SIG-M5 treated with dmso at 0.1 percent for 504 hours (cell line): ENCODE results near the gene ADAMTSL2.

Experiments
- DNase-seq: peaks from one replicate; lab custom pipeline; 2025; ENCODE audit not compliant: unreplicated experiment; lab: John Stamatoyannopoulos, UW

ADAMTSL2 gene

DNA sequence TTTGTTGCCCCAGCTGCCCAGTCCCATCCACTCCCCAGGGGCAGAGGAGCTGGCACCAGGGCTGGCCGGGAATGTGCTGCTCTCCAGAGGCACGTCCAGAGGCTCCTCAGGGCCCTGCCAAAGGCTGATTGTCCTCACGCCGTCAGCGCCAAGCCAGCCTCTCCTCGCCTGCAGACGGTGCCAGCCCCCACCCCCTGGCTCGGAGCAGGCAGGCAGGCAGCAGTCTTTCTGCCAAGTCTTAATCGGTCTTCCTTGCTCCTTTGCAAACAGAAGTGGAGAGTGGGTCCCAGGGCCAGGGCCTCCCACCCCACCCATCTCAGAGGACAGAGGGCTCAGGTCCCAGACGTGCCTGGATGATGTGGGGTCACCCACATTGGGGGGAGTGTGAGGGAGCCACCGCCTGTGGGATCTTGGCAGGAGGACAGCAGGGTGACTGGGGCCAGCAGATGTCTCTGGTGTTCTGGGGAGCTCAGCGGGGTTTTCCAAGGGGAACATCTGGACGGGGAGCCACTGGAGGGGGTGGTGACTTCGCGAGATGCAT is 38.4 kb downstream of the ADAMTSL2 start:
- DNase-seq = no peak

GRCh38 chr9:133573791-133574515 is 39.4 kb downstream of the ADAMTSL2 start:
- no peak for DNase-seq

- no peak for DNase-seq
Observed at GRCh38 chr9:133574771-133575170, 40.3 kb downstream of the ADAMTSL2 start.

GRCh38 chr9:133575186-133576030 is 40.9 kb downstream of the ADAMTSL2 start:
- no peak for DNase-seq

GRCh38 chr9:133576031-133576874 is 41.7 kb downstream of the ADAMTSL2 start:
- no peak for DNase-seq

GRCh38 chr9:133576875-133577736 is 42.6 kb downstream of the ADAMTSL2 start:
- DNase-seq = no peak

- DNase-seq = no peak
Observed at GRCh38 chr9:133577737-133578112, 43.2 kb downstream of the ADAMTSL2 start.

GRCh38 chr9:133578524-133579441 is 44.3 kb downstream of the ADAMTSL2 start:
- no peak for DNase-seq

- DNase-seq = no peak
Observed at GRCh38 chr9:133579601-133580418, 45.3 kb downstream of the ADAMTSL2 start.

DNA sequence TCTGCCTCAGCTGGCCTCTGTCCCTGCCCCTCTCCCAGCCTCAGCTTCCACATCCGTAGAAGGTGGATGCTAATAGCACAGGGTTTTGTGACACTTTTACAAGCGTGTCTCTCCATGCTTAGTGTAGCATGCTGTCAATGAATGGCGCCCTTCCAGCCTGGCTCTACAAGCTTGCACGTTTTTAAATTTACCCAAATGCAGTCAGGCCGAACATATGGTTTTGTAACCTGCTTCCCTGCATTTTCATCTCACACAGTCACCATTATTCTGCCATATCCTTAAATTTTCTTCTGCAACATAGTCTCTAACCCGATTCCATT is 45.9 kb downstream of the ADAMTSL2 start:
- no peak for DNase-seq

GRCh38 chr9:133581011-133581410 is 46.5 kb downstream of the ADAMTSL2 start:
- no peak for DNase-seq

- no peak for DNase-seq
Observed at GRCh38 chr9:133581513-133582343, 47.2 kb downstream of the ADAMTSL2 start.

DNA sequence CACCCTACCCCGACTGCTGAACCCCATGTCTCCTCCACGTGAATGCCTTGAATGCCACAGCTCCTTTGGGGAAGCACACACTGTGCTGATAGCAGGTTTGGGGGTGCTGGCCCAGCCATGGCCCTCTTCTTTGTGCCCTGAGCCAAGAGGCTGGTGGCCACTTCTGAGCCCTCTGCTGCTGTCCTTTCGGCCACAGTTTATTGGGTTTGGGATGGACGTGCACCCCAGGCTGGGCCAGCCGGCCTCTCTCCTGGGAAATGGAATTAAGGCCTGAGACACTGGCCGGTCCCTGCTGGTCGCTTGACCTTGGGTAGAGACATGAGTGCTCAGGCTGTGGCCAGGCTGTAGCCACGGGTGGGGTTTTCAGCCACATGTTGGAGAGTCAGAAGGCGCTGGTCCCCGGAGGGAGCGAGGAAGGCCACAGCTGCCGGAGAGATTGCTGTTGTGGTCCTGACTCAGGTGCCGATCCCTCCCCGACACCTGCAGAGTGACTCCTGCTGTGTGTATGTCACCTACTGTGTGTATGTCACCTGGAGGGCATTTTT is 48.1 kb downstream of the ADAMTSL2 start:
- DNase-seq = no peak

GRCh38 chr9:133583111-133583510 is 48.6 kb downstream of the ADAMTSL2 start:
- no peak for DNase-seq

DNA sequence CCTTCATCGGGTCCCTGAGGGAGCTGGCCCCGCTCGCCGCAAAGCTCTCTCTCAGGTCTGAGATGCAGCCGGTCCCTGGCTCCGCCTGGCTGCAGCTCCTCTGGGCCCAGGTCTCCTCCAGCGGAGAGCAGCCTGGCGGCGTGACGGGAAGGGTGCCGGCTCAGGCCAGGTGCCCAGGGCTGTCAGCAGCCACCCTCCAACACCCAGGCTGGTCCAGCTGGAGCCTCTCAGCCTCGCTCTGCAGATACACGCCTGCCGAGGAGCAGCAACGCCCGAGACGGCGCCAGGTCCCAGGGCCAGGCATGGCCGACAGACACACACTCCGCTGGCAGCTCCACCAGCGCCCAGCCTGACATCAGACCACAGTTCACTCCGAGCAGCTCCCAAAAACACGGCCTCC is 49.1 kb downstream of the ADAMTSL2 start:
- DNase-seq = no peak

DNA sequence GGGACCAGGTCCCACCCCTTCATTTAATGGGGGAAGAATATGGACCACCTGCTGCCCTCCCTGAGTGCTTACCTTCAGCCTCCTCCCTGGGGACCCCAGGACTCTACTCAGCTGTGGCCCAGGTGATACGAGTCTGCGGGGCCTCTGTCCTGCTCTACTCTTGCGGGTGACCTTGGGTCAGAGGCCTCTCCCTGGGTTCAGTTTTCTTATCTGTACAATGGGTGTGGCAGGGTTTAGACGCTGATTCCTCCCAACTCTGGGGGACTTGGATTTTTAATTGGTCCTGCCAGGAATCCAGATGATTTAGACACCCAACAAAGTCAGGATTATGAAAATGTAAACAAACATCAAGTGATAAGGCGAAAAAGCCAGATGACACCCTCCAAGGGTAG is 49.7 kb downstream of the ADAMTSL2 start:
- no peak for DNase-seq
